Posterior cingulate gyrus (tissue), 11 donors: ENCODE data around the gene STARD13.
A peak's percentile ranks its signal among the peaks of the same experiment; 100 is the strongest.

Source experiments
- DNase-seq, 10 donors: peaks; one replicate each; pipeline versions ENCODE4 v3.0.0 to v3.0.0-alpha.2; 2020 to 2021; ENCODE audit warnings: mixed read lengths in 3 of 10
- intact Hi-C: fragments of 100-400 bp; cut with DNase I; formaldehyde crosslinking; loops from one replicate; pipeline ENCODE4 v1.15.1; 2023

The STARD13 gene

GRCh38 chr13:33129886-33130285 lies 155.7 kb downstream of the STARD13 start:
- DNase-seq, result peak in 1 of 10 donors; percentile 71
- intact Hi-C loops, result no loop called here

DNA sequence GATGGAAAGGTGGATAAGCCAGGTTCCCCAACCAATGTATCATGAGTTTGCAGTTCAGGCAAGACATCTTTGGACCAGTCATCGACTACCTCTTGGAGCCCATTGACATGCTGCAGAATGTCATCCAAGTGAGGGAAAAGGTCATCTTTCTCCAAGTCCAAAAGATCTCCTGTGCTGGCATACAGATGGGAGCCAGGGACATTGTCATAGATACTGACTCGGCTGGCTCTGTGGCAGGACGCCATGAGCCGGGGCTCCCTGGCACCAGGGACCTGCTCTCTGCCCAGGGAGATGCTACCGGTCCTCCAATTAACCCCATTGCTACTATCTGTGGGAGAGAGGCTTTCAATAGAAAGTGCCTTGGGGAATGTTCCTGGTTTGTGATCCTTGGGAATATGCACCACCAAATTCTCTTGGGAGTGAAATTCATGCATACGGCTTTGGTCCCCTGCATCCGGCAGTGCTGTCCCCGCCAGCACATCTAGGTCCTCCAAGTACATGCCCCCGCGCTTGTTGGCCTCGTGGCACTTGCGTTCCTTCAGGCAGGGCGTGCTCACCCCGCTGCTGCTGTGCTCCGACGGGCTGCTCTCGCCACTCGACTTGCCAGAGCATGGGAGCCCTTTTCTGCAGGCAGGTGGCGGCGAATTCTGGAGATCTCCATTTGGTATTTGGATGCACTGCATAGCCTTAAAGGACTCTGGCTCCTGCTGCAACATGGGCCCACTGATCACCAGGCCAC lies 156.3 kb downstream of the STARD13 start:
- no peak for DNase-seq
- intact Hi-C loops, result no loop called here

GRCh38 chr13:33128134-33128533 lies 157.4 kb downstream of the STARD13 start:
- intact Hi-C loops, result no loop called here
- no peak for DNase-seq

DNA sequence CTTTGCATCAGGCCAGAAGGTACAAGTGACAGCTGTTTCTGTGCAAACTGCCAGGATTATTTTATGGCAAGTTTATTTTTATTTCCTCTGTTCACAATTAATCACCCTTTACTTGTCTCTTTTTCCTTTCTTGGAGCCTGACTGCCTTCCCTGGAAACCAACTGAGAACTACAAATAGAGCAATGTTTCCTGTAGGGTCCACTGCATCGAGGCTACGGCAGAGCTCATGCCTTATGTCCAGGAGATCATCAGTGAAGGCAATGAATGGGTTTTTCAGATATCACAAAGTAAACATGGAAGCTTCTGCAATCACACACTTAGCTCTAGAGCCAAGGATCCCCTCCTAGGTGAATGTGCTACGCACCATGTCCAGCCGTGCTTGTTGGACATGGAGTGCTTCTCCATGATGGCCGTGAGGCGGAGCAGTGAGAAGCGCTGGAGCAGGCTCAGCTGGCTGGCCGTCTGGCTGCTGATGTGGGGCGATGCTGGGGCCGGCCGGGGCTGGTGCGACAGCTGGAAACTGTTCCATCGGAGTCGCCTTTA lies 158.5 kb downstream of the STARD13 start:
- intact Hi-C loops, result no loop called here
- peak in 1 of 10 donors; percentile 71 for DNase-seq

DNA sequence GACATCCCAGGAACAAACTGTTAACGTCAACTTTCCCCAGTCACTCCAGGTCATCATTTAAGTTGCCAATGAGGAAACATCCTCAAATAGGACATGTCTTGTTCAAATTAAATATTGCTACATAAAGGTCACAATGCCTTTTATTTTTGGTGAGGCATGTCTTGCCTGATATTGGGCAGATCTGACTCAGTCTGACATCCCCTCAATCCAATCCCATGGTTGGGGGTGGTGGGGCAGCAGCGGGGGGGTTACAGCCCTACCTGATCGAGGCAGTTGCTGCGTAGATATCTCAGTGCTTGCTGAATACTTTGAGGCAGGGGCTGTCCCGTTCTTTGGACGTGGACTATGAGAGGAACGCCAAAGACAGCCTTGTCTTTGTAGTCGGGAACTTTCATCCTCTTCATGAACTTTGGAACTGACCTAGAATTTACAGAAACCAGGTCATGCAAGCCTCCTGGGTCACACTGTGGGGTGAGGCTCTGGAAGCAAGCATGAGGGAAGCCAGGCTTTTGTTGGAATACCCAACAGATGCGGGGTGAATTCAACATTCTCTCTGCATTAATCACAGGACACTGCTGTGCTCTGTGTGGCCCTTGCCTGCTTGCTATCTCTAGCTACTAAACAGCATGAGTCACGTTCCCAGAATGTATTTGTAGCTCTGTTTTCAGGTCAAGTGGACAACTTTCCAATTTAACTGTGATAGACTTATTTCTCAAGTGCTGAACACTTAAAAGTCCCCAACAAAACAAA lies 159.6 kb downstream of the STARD13 start:
- DNase-seq, result no peak
- intact Hi-C loops, result no loop called here

DNA sequence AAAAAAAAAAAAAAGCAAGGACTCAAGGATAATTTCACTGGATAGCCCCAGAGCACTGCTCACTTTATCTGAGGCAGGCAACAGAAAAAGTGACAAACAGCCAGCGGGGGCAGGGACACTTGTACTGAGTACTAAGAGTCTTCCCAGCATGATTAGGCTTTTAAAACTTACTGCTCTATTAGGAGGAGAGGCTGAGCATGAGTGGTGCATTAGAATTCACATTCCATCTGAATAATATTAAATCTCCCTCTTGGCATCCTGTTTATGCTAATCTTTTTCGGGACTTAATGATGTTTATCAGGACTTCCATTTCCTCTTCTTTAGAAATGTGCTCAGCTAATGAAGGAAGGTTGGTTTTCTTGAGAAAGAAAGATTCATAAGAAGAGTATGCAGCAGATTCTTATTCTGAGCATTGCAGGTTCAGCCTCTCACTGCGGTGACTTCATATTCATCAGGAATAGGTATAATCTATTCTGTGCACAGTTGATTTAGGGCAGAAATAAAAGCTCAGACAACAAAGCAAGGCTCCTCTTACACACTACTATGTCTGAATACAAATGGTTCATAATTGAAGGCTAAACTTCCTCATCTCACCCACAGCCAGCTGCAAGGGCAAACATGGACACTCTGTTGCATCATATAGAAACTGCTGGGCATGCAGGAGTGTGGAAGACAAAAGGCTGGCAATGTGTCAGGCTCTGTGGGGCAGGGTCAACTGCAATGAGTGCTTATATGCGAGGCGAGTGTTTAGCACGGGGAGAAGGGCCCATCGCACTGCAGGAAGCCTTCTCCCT lies 162.3 kb downstream of the STARD13 start:
- DNase-seq, result peak in 3 of 10 donors; percentile 20 to 29 (median 26)
- intact Hi-C loops, result no loop called here

- intact Hi-C loops, result no loop called here
- DNase-seq, result no peak
Measured at GRCh38 chr13:33119856-33120543, 165.6 kb downstream of the STARD13 start.

DNA sequence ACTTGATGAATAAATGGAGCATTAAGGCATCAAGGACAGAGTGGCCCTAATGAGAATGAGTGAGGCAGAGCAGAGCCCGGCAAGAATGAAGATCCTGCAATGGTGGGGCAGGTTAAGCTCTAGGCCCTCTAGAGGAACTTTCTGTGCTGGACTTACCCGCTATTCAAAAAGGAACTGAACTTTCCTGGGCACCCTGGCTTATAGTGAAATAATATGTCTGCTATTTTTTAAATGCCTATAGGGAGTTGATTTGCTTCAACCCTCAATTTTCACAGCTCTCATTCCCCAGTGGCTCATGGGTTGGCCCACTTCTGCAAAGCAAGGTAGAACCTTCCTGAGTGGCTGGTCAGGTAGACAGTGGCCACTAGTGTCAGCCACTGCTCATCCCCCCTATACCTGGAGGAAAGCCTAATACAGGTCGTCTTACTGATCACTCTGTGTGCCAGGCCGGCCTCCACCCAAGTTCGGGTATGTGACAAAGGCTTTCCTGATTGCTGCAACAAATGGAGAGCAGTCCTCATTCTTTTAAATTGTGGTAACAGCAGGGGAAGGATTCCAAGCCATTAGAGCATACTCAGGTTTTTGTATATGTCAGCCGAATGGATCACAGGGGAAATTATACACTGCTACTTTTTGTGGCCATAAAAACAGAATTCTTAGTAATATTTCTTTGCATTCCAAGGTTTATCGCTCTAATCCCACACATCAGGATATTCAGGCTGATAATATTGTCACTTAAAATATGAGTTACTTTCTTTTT lies 166.4 kb downstream of the STARD13 start:
- intact Hi-C loops, result no loop called here
- no peak for DNase-seq

DNA sequence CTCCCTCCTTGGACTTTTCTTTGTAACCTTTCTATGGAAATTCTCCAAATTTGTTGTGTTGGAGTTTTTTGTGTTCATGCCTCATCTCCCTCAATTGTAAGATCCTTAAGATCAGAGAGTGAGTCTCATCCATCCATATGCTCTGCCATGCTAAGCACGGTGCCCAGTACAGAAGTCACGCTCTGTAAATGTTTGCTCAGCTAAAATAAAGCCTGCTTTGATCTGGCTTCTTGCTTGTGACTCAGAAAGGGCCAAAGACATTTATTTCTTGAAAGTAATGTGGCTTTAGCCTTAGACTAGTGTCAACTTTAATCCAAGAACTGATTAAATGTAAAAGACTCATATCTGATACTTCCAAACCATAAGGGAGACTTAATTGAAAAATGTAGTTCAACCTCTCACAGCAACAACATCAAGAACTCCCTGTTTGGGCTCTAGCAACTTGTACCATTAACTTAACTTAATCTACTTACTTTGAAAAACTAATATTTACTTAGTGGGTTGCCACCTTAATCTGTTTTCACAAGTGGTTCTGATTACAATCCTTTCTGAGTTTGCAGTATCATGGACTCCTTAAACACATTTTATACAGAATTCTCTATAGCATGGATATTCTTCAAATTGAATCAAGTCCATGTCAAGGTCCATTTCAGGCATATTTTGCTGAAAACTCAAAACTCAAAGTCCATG lies 169.1 kb downstream of the STARD13 start:
- no peak for DNase-seq
- intact Hi-C loops, result no loop called here

DNA sequence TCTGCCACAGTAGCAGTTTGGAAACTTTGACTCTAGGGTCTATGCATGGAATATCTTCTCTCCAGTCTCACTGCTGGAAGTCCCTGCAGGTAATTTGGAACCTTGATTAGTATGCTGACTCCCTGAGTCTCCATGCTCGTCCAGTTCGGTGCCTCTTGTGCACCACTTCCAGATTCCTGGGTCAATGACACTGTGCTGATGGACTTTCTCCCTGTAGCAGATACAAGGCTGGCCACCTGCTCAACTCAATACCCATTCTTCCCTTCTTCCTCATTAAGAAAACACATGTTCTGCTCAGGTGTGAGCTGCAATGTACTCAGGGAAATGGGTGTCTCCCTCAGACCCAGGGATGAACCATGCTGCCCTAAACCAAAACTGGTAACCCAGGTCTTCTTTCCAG lies 170.3 kb downstream of the STARD13 start:
- intact Hi-C loops, result no loop called here
- no peak for DNase-seq

- intact Hi-C loops, result no loop called here
- no peak for DNase-seq
Measured at GRCh38 chr13:33114146-33114545, 171.4 kb downstream of the STARD13 start.

- intact Hi-C loops, result no loop called here
- DNase-seq, result peak in 1 of 10 donors; percentile 81
Measured at GRCh38 chr13:33112766-33113165, 172.8 kb downstream of the STARD13 start.

- DNase-seq, result no peak
- intact Hi-C loops, result no loop called here
Measured at GRCh38 chr13:33111414-33112110, 174.0 kb downstream of the STARD13 start.

DNA sequence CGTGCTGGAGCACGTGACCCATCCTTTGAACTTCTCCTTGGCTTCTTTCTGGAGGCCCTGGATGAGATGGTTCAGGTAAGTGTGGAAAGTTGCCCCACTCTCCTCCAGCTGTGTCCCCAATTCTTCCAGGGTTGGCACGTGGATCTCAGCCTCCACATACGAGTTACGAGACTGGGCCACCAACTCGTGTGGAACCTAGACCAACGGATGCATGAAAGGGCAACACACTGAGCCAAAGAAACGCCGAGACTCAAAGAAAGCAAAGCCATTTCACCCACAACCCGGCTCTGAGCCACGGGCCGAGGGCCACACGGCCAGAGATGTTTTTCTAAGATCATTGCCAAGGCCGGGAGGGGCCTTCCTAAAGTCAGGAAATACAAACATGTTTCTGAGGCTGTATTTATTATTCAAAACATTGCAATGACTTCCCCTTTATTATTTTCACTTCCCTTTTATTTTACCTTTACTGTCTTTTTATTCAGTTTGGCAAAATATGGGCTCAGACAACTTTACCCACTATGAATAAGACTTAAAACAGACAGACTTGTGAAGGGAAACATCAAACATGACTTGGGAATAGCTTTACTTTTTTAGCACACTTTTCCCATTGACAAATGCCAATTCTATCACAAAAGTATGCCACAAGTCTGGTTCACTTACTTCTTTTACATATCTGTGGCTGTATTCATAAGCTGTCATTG lies 174.7 kb downstream of the STARD13 start:
- intact Hi-C loops, result no loop called here
- no peak for DNase-seq

DNA sequence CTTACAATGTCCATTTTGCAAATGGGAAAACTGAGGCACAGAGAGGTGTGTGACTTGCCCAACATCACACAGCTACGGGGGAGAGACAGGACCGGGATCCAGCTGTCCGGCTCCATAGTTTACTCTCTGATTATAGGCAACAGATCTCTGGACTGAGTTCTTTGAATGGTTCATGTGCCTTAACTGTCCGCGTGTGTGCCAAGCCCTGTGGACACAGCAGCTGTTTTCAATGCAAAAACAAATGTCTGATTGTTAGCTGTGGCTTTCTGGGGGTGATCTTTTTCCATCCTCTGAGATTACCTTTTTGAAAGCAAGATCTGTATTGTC lies 175.2 kb downstream of the STARD13 start:
- DNase-seq, result no peak
- intact Hi-C loops, result no loop called here

GRCh38 chr13:33109801-33110200 lies 175.8 kb downstream of the STARD13 start:
- intact Hi-C loops, result no loop called here
- no peak for DNase-seq

DNA sequence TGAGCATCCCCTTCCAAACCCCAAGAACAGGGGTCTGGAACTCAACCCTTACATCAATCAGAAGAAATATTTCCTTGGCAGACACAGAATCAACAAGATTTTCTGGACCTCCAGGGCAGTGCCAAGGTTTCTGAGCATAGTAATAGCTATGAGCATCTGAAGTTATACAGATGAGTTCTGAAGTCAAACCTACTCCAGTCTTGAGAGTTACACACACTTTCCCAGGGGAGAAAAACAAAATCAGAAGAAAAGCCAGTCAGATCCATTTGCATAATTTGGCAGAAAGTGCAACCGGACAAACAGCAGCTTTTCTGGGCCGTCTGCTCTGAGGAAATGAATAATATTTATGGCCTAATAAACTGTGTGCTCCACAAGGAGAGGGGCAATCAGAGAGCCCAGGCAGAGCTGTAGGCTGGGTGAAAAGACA lies 176.3 kb downstream of the STARD13 start:
- intact Hi-C loops, result no loop called here
- no peak for DNase-seq

DNA sequence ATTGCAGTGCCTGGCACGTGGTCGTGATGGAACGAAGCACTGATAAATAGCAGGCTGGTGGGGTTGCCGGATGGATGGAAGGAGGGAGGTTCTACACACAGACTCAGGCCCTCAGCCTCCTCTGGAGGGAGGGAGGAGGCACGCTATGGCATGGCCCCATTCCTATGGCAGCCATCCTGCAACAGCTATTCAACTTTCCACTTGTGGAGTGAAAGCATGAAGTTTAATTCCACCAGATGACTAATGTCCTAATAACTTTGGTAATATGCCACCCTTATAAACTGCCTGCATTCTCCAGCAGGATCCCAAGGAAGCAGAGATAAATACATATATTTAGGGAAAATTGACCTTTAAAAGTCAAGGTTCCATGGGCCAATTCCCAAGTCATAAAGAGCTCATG lies 176.9 kb downstream of the STARD13 start:
- DNase-seq, result no peak
- intact Hi-C loops, result no loop called here
